Measurements from ENCODE around the gene SUV39H2. TPM values are rescaled to one million over a fixed set of nuclear protein-coding genes. Genes with fewer than 3 reads are reported as not detected.

Gene SUV39H2
- total RNA-seq, 2 donors from 2014 or later = 35.4 to 37.6 TPM

GRCh38 chr10:14925268-14925667 is 46.6 kb downstream of the SUV39H2 start:
- H3K27ac Mint-ChIP-seq = no peak overlapping the region
- 95 to 100% methylated on average over 1 to 2 of the region's 2 CpGs for WGBS, 2 experiments (ENCODE audit: insufficient coverage in 1 of 2, insufficient read length in 1 of 2)
- H3K27me3 Mint-ChIP-seq (ENCODE audit: insufficient read depth) = no peaks in the 10 kb centered on the region
- H3K9me3 Mint-ChIP-seq = no peaks in the 10 kb centered on the region
- H3K4me3 Mint-ChIP-seq = no peak overlapping the region
- no peak for TF ChIP-seq CTCF (conservative IDR thresholded peaks at IDR 0.05)
- no peaks in the 10 kb centered on the region for H3K4me1 Mint-ChIP-seq
- H3K4me1 ChIP-seq (ENCODE audit: control insufficient read depth, insufficient read depth, low read length) = no peaks in the 10 kb centered on the region
- peaks cover 61% of the 10 kb centered on the region for H3K36me3 Mint-ChIP-seq (ENCODE audit: low read depth)
- H3K9me3 ChIP-seq (ENCODE audit: control insufficient read depth, low read length) = no peaks in the 10 kb centered on the region
- H3K4me3 ChIP-seq (ENCODE audit: low read length) = no peak overlapping the region
- H3K27ac ChIP-seq (ENCODE audit: low read depth, low read length) = no peak overlapping the region
- no peak for DNase-seq
- H3K9ac ChIP-seq (ENCODE audit: extremely low read depth, low read length, poor library complexity, severe bottlenecking) = no peak overlapping the region
- H3K36me3 ChIP-seq (ENCODE audit: control insufficient read depth, insufficient read depth, low read length) = peaks cover 10% of the 10 kb centered on the region
- H3K27me3 ChIP-seq (ENCODE audit: control insufficient read depth, insufficient read depth, low read length, poor library complexity, severe bottlenecking) = no peaks in the 10 kb centered on the region

- no peak for TF ChIP-seq CTCF (conservative IDR thresholded peaks at IDR 0.05)
- no peak overlapping the region for H3K27ac Mint-ChIP-seq
- H3K9ac ChIP-seq (ENCODE audit: extremely low read depth, low read length, poor library complexity, severe bottlenecking) = no peak overlapping the region
Measured at GRCh38 chr10:14926061-14926470, 47.4 kb downstream of the SUV39H2 start.

GRCh38 chr10:14926722-14927416 is 48.2 kb downstream of the SUV39H2 start:
- 94 to 98% methylated on average over 11 to 13 of the region's 13 CpGs for WGBS, 2 experiments (ENCODE audit: insufficient coverage in 1 of 2, insufficient read length in 1 of 2)
- DNase-seq = no peak
- Mint-ChIP-seq H3K36me3 (ENCODE audit: low read depth) (peaks cover 56% of the 10 kb centered on the region), H3K27ac (no peak overlapping the region), H3K4me1 (no peaks in the 10 kb centered on the region), H3K27me3 (ENCODE audit: insufficient read depth) (no peaks in the 10 kb centered on the region), H3K9me3 (no peaks in the 10 kb centered on the region), H3K4me3 (no peak overlapping the region)
- Histone ChIP-seq H3K27ac (ENCODE audit: low read depth, low read length) (no peak overlapping the region), H3K27me3 (ENCODE audit: control insufficient read depth, insufficient read depth, low read length, poor library complexity, severe bottlenecking) (no peaks in the 10 kb centered on the region), H3K36me3 (ENCODE audit: control insufficient read depth, insufficient read depth, low read length) (peaks cover 17% of the 10 kb centered on the region), H3K4me1 (ENCODE audit: control insufficient read depth, insufficient read depth, low read length) (no peaks in the 10 kb centered on the region), H3K4me3 (ENCODE audit: low read length) (no peak overlapping the region), H3K9me3 (ENCODE audit: control insufficient read depth, low read length) (no peaks in the 10 kb centered on the region), H3K9ac (ENCODE audit: extremely low read depth, low read length, poor library complexity, severe bottlenecking) (no peak overlapping the region)
- no peak for TF ChIP-seq CTCF (conservative IDR thresholded peaks at IDR 0.05)

More at GRCh38 chr10:14926061-14926470, 47.4 kb downstream of the SUV39H2 start:
- H3K27me3 Mint-ChIP-seq (ENCODE audit: insufficient read depth) = no peaks in the 10 kb centered on the region
- Histone ChIP-seq H3K9me3 (ENCODE audit: control insufficient read depth, low read length) (no peaks in the 10 kb centered on the region), H3K27ac (ENCODE audit: low read depth, low read length) (no peak overlapping the region), H3K4me1 (ENCODE audit: control insufficient read depth, insufficient read depth, low read length) (no peaks in the 10 kb centered on the region), H3K27me3 (ENCODE audit: control insufficient read depth, insufficient read depth, low read length, poor library complexity, severe bottlenecking) (no peaks in the 10 kb centered on the region), H3K36me3 (ENCODE audit: control insufficient read depth, insufficient read depth, low read length) (peaks cover 10% of the 10 kb centered on the region), H3K4me3 (ENCODE audit: low read length) (no peak overlapping the region)
- H3K4me1 Mint-ChIP-seq = no peaks in the 10 kb centered on the region
- peaks cover 60% of the 10 kb centered on the region for H3K36me3 Mint-ChIP-seq (ENCODE audit: low read depth)
- DNase-seq = no peak
- 91% methylated on average over 3 to 8 of the region's 8 CpGs for WGBS, 2 experiments (ENCODE audit: insufficient coverage in 1 of 2, insufficient read length in 1 of 2)
- no peaks in the 10 kb centered on the region for H3K9me3 Mint-ChIP-seq
- H3K4me3 Mint-ChIP-seq = no peak overlapping the region

Data from endodermal cell (in vitro differentiated cells).